CD4-positive, alpha-beta T cell (primary cell): ENCODE data around the gene SLC19A1. TPM values are rescaled to one million over a fixed set of nuclear protein-coding genes. Genes with fewer than 3 reads are reported as not detected.

Experiments
- ATAC-seq: fragments of 200-7000 bp; cut with Tn5 transposase; one replicate; pipeline ENCODE4 v1.10.0; 2022; ENCODE audit warnings: mild to moderate bottlenecking; ENCODE audit not compliant: poor library complexity
- CTCF ChIA-PET: fragments of 350-600 bp; sonication (Branson Sonifier 250); formaldehyde crosslinking; loops from one replicate; lab custom pipeline; 2021; ENCODE audit warnings: antibody characterized with exemption, inconsistent platforms; lab: Charles Lee
- POLR2A ChIA-PET: fragments of 350-600 bp; sonication (Branson Sonifier 250); formaldehyde crosslinking; loops from one replicate; lab custom pipeline; 2021; ENCODE audit warnings: antibody characterized with exemption, inconsistent platforms; lab: Charles Lee
- DNase-seq, 14 experiments: peaks; one replicate each; pipeline ENCODE4 v3.0.0-alpha.2; 2013 to 2020; ENCODE audit warnings: mixed read lengths in 2 of 14
- H3K27ac ChIP-seq, 2 donors: one replicate each; pipeline versions ENCODE4 v1.5.1 to v1.7.0; 2013; ENCODE audit warnings: low read length in 2 of 2, low read depth in 1 of 2, mild to moderate bottlenecking in 1 of 2
- H3K27me3 ChIP-seq, 2 experiments: 1 replicate in 1 of 2; 2 replicates in 1 of 2; pipeline versions ENCODE4 v1.6.1 to v1.7.0; 2013; ENCODE audit warnings: low read length in 2 of 2, control low read depth in 1 of 2, mild to moderate bottlenecking in 1 of 2, moderate library complexity in 1 of 2; ENCODE audit not compliant: insufficient read depth in 2 of 2, control insufficient read depth in 1 of 2
- H3K36me3 ChIP-seq: one replicate; pipeline ENCODE4 v1.6.1; 2013; ENCODE audit warnings: low read length, control low read depth; ENCODE audit not compliant: insufficient read depth
- H3K4me1 ChIP-seq: one replicate; pipeline ENCODE4 v1.6.1; 2013; ENCODE audit warnings: low read length, control low read depth; ENCODE audit not compliant: insufficient read depth
- H3K4me3 ChIP-seq: one replicate; pipeline ENCODE4 v1.5.1; 2013; ENCODE audit warnings: mild to moderate bottlenecking, low read length, moderate library complexity
- H3K9me3 ChIP-seq, 2 experiments: 1 replicate in 1 of 2; 2 replicates in 1 of 2; pipeline versions ENCODE4 v1.6.1 to v1.7.0; 2013; ENCODE audit warnings: low read length in 2 of 2, mild to moderate bottlenecking in 2 of 2, control low read depth in 1 of 2, moderate library complexity in 1 of 2; ENCODE audit not compliant: control insufficient read depth in 1 of 2, insufficient read depth in 1 of 2
- H3K27ac Mint-ChIP-seq: one replicate; pipeline ENCODE4 v1.8.0; 2020; ENCODE audit warnings: mixed read lengths
- H3K27me3 Mint-ChIP-seq: one replicate; pipeline ENCODE4 v1.8.0; 2021; ENCODE audit warnings: mixed read lengths
- H3K36me3 Mint-ChIP-seq: one replicate; pipeline ENCODE4 v1.8.0; 2021; ENCODE audit warnings: low read depth, mixed read lengths
- H3K4me1 Mint-ChIP-seq: one replicate; pipeline ENCODE4 v1.8.0; 2021; ENCODE audit warnings: low read depth, mixed read lengths
- H3K4me3 Mint-ChIP-seq: one replicate; pipeline ENCODE4 v1.8.0; 2020; ENCODE audit warnings: mild to moderate bottlenecking, mixed read lengths
- H3K9me3 Mint-ChIP-seq: one replicate; pipeline ENCODE4 v1.8.0; 2020; ENCODE audit warnings: mixed read lengths
- intact Hi-C, 2 experiments: fragments of 100-400 bp; cut with DNase I in 1 of 2; cut with micrococcal nuclease in 1 of 2; formaldehyde crosslinking; loops; one replicate each; pipeline versions ENCODE4 v1.15.1 to v1.9.0; 2023 to 2025; cut with DNase I, micrococcal nuclease
- total RNA-seq, 174 experiments: library from RNA in 2 of 174; stranded (reverse) in 2 of 174; gene quantifications; one replicate each; pipeline ENCODE4 v1.2.3 and lab custom pipeline; 2021 to 2026
- TF ChIP-seq, protein P1 (sequence below): fragments of 200-600 bp; IDR thresholded peaks from one replicate; pipeline ENCODE4 v1.8.0; 2022; ENCODE audit warnings: antibody characterized with exemption, mild to moderate bottlenecking

SLC19A1 gene
- total RNA-seq, 2 experiments from 2014 or later, result 11.5 to 12.0 TPM

DNA sequence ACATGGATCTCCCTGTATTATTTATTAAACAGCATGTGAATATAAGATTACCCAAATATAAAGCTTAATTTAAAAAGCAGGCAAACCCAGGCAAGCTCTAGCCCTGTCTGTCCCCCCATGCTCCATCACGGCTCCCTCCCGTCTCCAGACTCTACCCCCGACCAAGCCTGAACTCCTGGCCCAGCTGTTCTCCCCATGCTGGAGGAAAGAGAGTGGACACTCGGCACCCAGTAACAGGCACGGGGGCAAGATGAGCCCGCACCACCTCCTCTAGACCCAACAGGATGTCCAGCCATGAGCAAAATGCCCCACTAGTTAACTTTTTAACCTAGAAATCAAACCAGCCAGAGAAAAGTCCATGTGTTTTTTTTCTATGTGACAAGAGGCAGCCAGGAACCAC is 19.3 kb downstream of the SLC19A1 start:
- intact Hi-C loops, result no loop called here
- no peak overlapping the region for H3K27ac ChIP-seq
- H3K27me3 ChIP-seq, result no peaks in the 10 kb centered on the region
- peaks cover 6 to 11% of the 10 kb centered on the region in 2 experiments for H3K9me3 ChIP-seq
- Mint-ChIP-seq H3K27ac (no peak overlapping the region), H3K36me3 (peaks cover 63% of the 10 kb centered on the region), H3K27me3 (no peaks in the 10 kb centered on the region), H3K4me1 (peaks cover 2% of the 10 kb centered on the region), H3K4me3 (no peak overlapping the region), H3K9me3 (peaks cover 13% of the 10 kb centered on the region)
- no peaks in the 10 kb centered on the region for H3K4me1 ChIP-seq
- DNase-seq (no peak), ATAC-seq (no peak)
- TF ChIP-seq, protein P1, sequence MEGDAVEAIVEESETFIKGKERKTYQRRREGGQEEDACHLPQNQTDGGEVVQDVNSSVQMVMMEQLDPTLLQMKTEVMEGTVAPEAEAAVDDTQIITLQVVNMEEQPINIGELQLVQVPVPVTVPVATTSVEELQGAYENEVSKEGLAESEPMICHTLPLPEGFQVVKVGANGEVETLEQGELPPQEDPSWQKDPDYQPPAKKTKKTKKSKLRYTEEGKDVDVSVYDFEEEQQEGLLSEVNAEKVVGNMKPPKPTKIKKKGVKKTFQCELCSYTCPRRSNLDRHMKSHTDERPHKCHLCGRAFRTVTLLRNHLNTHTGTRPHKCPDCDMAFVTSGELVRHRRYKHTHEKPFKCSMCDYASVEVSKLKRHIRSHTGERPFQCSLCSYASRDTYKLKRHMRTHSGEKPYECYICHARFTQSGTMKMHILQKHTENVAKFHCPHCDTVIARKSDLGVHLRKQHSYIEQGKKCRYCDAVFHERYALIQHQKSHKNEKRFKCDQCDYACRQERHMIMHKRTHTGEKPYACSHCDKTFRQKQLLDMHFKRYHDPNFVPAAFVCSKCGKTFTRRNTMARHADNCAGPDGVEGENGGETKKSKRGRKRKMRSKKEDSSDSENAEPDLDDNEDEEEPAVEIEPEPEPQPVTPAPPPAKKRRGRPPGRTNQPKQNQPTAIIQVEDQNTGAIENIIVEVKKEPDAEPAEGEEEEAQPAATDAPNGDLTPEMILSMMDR, result no peak
- H3K4me3 ChIP-seq, result no peak overlapping the region
- POLR2A ChIA-PET, result no interaction called here
- CTCF ChIA-PET, result no interaction called here
- H3K36me3 ChIP-seq, result peaks cover 12% of the 10 kb centered on the region

DNA sequence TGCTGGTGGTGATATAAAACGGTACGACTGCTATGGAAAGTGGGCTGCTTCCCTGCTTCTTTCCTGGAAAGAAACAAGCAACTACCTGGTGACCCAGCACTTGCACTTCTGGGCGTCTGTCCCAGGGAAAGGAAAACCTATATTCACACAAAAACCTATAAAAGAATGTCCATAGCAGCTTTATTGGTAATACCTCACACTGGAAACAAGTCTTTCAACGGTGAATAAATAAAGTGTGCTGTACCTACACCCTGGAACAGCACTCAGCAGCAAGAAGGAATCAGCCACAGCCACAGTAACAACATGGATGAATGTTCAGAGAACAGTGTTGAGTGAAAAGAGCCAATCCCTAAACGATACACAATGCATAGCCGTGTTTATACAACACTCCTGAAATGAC is 19.9 kb downstream of the SLC19A1 start:
- no peaks in the 10 kb centered on the region for H3K27me3 Mint-ChIP-seq
- H3K4me3 ChIP-seq, result no peak overlapping the region
- H3K36me3 Mint-ChIP-seq, result peaks cover 66% of the 10 kb centered on the region
- no peak for DNase-seq
- TF ChIP-seq, protein P1, result no peak
- intact Hi-C loops, result no loop called here
- H3K9me3 ChIP-seq, result peaks cover 6 to 11% of the 10 kb centered on the region in 2 experiments
- peaks cover 14% of the 10 kb centered on the region for H3K9me3 Mint-ChIP-seq
- H3K27ac Mint-ChIP-seq, result no peak overlapping the region
- H3K4me1 Mint-ChIP-seq, result peaks cover 5% of the 10 kb centered on the region
- no peak overlapping the region for H3K4me3 Mint-ChIP-seq
- no peaks in the 10 kb centered on the region for H3K27me3 ChIP-seq
- ChIA-PET POLR2A (no interaction called here), CTCF (no interaction called here)
- ATAC-seq, result no peak
- no peak overlapping the region for H3K27ac ChIP-seq
- H3K36me3 ChIP-seq, result peaks cover 14% of the 10 kb centered on the region
- H3K4me1 ChIP-seq, result peaks cover 5% of the 10 kb centered on the region

DNA sequence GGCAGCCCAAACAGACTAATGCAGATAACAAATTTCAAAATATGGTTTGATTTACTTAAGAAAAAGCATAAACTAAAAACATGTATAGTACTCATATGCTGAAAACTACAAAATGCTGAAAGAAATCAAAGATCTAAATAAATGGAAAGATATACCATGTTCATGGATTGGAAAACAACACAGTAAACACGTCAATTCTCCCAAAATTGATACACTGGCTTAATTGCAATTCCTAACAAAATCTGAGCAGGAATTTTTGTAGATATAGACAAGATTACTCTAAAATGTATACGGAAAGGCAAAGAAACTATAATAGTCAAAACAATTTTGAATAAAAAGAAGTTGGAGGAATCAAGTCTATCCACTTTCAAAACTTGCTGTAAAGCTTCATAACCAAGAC is 21.0 kb downstream of the SLC19A1 start:
- peaks cover 7% of the 10 kb centered on the region for H3K4me1 ChIP-seq
- ChIA-PET CTCF (no interaction called here), POLR2A (no interaction called here)
- H3K36me3 ChIP-seq, result peaks cover 14% of the 10 kb centered on the region
- no peaks in the 10 kb centered on the region for H3K27me3 ChIP-seq
- TF ChIP-seq, protein P1, result no peak
- H3K4me3 ChIP-seq, result no peak overlapping the region
- no peak overlapping the region for H3K27ac Mint-ChIP-seq
- H3K36me3 Mint-ChIP-seq, result peaks cover 63% of the 10 kb centered on the region
- H3K9me3 ChIP-seq, result peaks cover 6 to 11% of the 10 kb centered on the region in 2 experiments
- DNase-seq (no peak), ATAC-seq (no peak)
- intact Hi-C loops, result no loop called here
- peaks cover 5% of the 10 kb centered on the region for H3K4me1 Mint-ChIP-seq
- H3K9me3 Mint-ChIP-seq, result peaks cover 14% of the 10 kb centered on the region
- H3K4me3 Mint-ChIP-seq, result no peak overlapping the region
- no peak overlapping the region for H3K27ac ChIP-seq
- H3K27me3 Mint-ChIP-seq, result no peaks in the 10 kb centered on the region
